Measurements from ENCODE around the gene OXT.
A peak's percentile ranks its signal among the peaks of the same experiment; 100 is the strongest.
"Not testable (repeated sequence)": the region's sequence is repeated elsewhere in the genome, so short reads cannot be mapped to it uniquely, and the experiment has no call there.

Gene OXT

DNA sequence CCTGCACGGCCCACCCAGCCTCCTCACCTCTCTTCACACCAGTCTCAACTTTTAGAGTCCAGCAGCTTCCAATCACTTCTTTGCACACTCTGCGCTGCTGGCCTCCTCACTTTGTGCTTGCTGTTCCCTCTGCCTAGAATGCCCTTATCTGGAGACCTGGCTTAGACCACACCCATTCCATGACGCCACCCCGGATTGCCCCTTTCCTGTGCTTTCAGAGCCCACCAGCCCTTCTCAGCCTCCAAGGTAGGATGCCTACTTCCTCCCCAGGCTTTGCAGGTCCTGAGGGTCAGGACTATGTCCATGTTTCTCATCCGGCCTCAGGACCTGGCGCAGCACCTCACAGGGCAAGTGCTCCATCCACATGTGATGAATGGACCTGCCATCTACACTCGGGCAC, 40.1 kb downstream of the OXT start:
- no peak for DNase-seq

DNA sequence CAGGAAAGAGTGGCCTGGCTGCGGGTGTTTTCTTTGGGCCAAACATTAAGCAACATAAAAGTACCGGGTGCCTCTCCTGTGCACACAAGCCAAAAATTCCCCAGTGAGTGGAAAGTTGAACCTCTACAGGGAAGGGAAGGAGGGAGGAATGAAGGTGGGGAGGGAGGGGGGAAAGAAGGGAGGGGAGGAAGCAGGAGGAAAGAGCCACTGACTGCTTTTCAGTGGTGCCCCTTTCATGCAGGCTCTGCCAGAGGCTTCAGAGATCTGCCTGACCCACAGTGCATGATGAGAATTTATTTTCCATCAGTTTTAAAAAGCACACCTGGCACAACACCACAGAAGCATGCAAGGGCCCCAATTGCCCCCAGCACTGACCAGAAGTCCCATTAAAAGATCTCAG, 40.6 kb downstream of the OXT start:
- TF ChIP-seq, protein P1, sequence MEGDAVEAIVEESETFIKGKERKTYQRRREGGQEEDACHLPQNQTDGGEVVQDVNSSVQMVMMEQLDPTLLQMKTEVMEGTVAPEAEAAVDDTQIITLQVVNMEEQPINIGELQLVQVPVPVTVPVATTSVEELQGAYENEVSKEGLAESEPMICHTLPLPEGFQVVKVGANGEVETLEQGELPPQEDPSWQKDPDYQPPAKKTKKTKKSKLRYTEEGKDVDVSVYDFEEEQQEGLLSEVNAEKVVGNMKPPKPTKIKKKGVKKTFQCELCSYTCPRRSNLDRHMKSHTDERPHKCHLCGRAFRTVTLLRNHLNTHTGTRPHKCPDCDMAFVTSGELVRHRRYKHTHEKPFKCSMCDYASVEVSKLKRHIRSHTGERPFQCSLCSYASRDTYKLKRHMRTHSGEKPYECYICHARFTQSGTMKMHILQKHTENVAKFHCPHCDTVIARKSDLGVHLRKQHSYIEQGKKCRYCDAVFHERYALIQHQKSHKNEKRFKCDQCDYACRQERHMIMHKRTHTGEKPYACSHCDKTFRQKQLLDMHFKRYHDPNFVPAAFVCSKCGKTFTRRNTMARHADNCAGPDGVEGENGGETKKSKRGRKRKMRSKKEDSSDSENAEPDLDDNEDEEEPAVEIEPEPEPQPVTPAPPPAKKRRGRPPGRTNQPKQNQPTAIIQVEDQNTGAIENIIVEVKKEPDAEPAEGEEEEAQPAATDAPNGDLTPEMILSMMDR (IDR thresholded peaks at IDR 0.05; ENCODE audit: low read depth, low read length, missing control alignments) = no peak
- no peaks in the 10 kb centered on the region for H3K27me3 ChIP-seq (replicated peaks)
- no peak overlapping the region for H3K27ac ChIP-seq
- H3K36me3 ChIP-seq (replicated peaks) = peaks cover 9% of the 10 kb centered on the region
- in situ Hi-C loops (cut with HindIII; ENCODE audit: low pct_ligation_motif_present, low sequenced_read_pairs) = no loop called here
- DNase-seq = no peak
- no peak overlapping the region for H3K4me3 ChIP-seq (ENCODE audit: low read depth, low read length)

More for the DNA sequence above, 40.1 kb downstream of the OXT start:
- in situ Hi-C loops (cut with HindIII; ENCODE audit: low pct_ligation_motif_present, low sequenced_read_pairs) = no loop called here
- H3K36me3 ChIP-seq (replicated peaks) = peaks cover 9% of the 10 kb centered on the region
- H3K27ac ChIP-seq = no peak overlapping the region
- TF ChIP-seq, protein P1 (IDR thresholded peaks at IDR 0.05; ENCODE audit: low read depth, low read length, missing control alignments) = no peak
- no peak overlapping the region for H3K4me3 ChIP-seq (ENCODE audit: low read depth, low read length)
- no peaks in the 10 kb centered on the region for H3K27me3 ChIP-seq (replicated peaks)

DNA sequence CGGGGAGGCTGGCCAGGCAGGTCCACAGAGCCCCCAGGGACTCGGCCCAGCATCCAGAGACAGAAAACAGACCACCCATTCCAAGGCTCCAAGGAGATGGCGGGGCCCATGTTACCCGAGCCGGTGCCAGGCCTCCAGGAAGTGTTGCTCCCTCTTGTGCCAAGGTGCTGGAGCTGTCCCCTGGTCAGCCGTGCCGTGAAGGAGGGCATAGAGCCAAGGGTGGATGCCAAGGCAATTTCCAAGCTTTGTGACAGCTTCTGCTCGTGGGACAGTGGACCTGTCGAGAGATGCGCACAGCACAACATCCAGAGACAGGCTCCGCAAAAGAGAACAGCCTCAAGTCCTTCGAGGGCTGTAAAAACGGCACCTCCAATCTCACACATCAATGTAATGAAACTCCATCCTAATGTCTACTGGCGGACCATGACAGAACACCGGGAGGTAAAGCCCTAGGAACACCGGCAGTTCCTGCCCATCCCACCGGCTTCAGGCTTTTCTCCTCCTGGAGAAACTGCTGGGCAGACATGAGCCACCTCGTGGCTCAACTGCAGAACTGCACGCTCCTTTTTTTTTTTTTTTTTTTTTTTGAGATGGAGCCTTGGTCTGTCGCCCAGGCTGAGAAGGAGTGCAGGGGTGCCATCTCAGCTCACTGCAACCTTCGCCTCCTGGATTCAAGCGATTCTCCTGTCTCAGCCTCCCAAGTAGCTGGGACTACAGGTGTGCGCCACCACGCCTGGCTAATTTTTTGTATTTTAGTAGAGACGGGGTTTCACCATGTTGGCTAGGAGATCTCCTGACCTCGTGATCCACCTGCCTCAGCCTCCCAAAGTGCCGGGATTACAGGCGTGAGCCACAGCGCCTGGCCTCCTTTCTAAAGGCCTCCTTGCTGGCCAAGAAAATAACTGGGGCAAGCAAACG, 44.0 kb downstream of the OXT start:
- TF ChIP-seq, protein P1 (IDR thresholded peaks at IDR 0.05; ENCODE audit: low read depth, low read length, missing control alignments) = peak; percentile 83
- no peak overlapping the region for H3K27ac ChIP-seq
- H3K4me3 ChIP-seq (ENCODE audit: low read depth, low read length) = no peak overlapping the region
- peak; percentile 25 for DNase-seq
- H3K36me3 ChIP-seq (replicated peaks) = no peaks in the 10 kb centered on the region
- H3K27me3 ChIP-seq (replicated peaks) = no peaks in the 10 kb centered on the region
- in situ Hi-C loops (cut with HindIII; ENCODE audit: low pct_ligation_motif_present, low sequenced_read_pairs) = no loop called here

DNA sequence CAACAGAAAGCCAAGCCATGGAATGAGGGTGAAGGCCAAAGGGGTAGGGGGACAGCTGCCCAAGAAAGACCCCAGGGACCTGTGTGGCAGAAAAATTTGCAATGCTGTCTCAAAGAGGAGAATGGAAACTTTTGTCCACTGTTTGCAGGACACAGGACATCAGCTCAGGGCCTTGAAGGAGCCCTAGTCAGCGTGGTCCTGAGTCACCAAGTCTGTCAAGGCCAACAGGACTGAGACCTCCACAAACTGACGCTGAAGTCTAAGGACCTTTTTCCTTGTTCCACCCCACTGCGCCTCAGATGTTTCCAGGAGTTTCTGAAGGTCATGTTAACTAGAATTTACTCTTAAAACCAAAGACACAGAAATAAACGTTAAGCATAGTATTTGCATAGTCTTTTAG, 44.9 kb downstream of the OXT start:
- H3K36me3 ChIP-seq (replicated peaks) = peaks cover 4% of the 10 kb centered on the region
- in situ Hi-C loops (cut with HindIII; ENCODE audit: low pct_ligation_motif_present, low sequenced_read_pairs) = no loop called here
- TF ChIP-seq, protein P1 (IDR thresholded peaks at IDR 0.05; ENCODE audit: low read depth, low read length, missing control alignments) = no peak
- no peaks in the 10 kb centered on the region for H3K27me3 ChIP-seq (replicated peaks)
- H3K27ac ChIP-seq = no peak overlapping the region
- no peak for DNase-seq
- no peak overlapping the region for H3K4me3 ChIP-seq (ENCODE audit: low read depth, low read length)

DNA sequence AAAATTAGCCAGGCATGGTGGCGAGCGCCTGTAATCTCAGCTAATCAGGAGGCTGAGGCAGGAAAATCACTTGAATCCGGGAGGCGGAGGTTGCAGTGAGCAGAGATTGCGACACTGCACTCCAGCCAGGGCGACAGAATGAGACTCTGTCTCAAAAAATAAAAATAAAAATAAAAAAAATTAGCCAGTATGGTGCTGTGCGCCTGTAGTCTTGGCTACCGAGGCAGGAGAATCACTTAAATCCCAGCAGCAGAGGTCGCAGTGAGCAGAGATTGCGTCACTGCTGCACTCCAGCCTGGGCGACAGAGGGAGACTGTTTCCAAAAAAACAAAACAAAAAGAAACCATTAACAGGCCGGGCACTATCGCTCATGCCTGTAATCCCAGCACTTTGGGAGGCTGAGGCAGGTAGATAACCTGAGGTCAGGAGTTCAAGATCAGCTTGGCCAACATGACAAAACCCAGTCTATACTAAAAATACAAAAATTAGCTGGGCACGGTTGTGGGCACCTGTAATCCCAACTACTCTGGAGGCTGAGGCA, 46.5 kb downstream of the OXT start:
- TF ChIP-seq, protein P1 (IDR thresholded peaks at IDR 0.05; ENCODE audit: low read depth, low read length, missing control alignments) = peak; percentile 80
- H3K4me3 ChIP-seq (ENCODE audit: low read depth, low read length); in situ Hi-C loops (cut with HindIII; ENCODE audit: low pct_ligation_motif_present, low sequenced_read_pairs); H3K27ac ChIP-seq; H3K27me3 ChIP-seq (replicated peaks): not testable (repeated sequence)
- peaks cover 11% of the 10 kb centered on the region for H3K36me3 ChIP-seq (replicated peaks)
- DNase-seq = peak; percentile 77

All from brain microvascular endothelial cell (primary cell).